ENCODE measurements around the gene SNAPC4.

- no peak for TF ChIP-seq CTCF (IDR thresholded peaks at IDR 0.05; ENCODE audit: insufficient read depth, low read length, poor library complexity, severe bottlenecking)
- no peak for TF ChIP-seq EZH2phosphoT487 (conservative IDR thresholded peaks at IDR 0.05; ENCODE audit: low read length)
Observed at GRCh38 chr9:136412962-136413361, 13.0 kb upstream of the SNAPC4 start.
